Cardiac septum (tissue), 1 donor: ENCODE results near the gene PDCD1LG2. TPM values are rescaled to one million over a fixed set of nuclear protein-coding genes. Genes with fewer than 3 reads are reported as not detected.

Experiments
- DNase-seq: peaks from one replicate; pipeline ENCODE4 v3.0.0-alpha.2; 2020; ENCODE audit warnings: low spot score
- intact Hi-C: fragments of 100-400 bp; cut with DNase I; formaldehyde crosslinking; loops from one replicate; pipeline ENCODE4 v1.14.0; 2022
- total RNA-seq: library from RNA; stranded (reverse); fragmentation: NEBNext Ultra II Directional; extraction: Animal tissue kit (Norgen Biotek cat#: 25700); gene quantifications from one replicate; pipeline ENCODE4 v1.2.1, GENCODE V29; 2021
- donor health status: DM: no; HTN: no; CAD: no.

The PDCD1LG2 gene
- total RNA-seq, 1 donor from 2014 or later: 0.48 TPM

DNA sequence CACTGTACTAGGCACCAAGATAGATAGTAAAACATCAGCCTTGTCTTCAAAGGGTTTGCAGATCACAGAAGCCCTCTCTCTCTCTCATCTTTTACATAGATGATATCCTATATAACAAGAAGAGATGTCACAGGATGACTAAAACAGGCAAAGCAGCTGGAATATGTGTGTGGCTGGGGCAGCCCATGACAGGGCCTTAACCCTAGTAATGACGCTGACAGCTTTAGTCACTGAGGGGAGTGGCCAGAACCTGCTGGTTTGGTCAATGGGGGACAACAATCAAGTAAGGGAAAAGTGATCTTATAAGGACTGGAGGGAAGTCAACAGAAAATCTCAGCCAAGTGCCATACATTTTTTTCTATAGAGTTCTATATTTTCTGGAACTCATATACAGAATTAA, 76.7 kb downstream of the PDCD1LG2 start:
- intact Hi-C loops: no loop called here
- no peak for DNase-seq

DNA sequence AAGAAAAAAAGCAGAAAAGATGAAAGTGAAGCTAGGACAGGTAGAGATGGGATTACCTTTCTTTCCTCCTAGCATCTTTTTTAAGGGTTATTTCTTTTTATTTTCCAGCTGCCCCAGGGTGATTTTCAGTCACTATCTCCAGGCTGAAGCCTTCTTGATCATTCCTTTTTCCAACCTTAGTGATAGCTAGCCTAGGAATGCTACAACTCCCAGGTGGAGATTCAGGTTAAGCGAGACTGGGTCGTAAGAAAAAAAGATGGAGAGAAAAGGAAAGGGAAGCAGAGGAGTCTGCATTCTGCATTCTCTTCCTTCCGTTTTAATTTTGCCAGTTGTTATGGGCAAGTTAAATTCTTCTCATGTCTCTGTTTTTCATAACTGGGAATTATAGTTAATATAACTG, 81.9 kb downstream of the PDCD1LG2 start:
- intact Hi-C loops: loop anchor here (2.0 kb wide), 1 partner anchor 407 kb away; the partner anchor contains the start of gene INSL6

DNA sequence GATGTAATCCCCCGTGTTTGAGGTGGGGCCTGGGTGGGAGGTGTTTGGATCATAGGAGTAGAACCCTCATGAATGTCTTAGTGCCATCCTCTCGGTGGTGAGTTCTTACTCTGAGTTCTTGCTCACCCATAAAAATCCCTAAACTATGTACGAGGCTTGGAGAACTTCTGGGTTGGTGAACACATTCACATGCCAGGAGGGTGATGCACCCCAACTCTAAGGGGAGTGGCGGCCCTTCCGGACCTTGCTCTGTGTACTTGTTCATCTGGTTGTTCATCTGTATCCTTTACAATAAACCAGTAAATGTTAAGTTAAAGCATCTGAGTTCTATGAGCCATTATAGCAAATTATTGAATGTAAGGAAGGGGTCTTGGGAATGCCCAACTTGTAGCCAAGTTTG, 82.6 kb downstream of the PDCD1LG2 start:
- DNase-seq: no peak
- intact Hi-C loops: loop anchor here (2.0 kb wide), 1 partner anchor 408 kb away; the partner anchor contains the start of gene INSL6

More for the DNA sequence above, 81.9 kb downstream of the PDCD1LG2 start:
- DNase-seq: no peak

DNA sequence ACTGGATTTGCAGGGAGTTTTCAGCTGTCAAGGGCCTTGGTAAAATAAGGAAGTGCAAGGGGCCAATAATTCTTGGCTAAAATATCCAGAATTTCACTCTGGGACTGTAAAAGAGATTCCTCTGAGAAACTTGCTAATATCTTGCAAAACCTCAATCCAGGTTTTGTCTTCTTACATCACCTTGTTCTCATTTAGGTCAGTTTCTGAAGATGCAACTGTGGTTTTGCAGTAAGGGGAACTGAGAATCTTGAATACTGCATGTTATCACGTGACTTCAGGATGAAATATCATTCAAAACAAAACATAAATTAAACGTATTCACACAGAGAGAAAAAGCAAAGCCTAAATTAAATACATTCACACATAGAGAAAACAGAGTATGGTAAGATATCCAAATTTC, 83.6 kb downstream of the PDCD1LG2 start:
- intact Hi-C loops: loop anchor here (2.0 kb wide), 1 partner anchor 409 kb away; the partner anchor contains the start of gene INSL6
- no peak for DNase-seq

DNA sequence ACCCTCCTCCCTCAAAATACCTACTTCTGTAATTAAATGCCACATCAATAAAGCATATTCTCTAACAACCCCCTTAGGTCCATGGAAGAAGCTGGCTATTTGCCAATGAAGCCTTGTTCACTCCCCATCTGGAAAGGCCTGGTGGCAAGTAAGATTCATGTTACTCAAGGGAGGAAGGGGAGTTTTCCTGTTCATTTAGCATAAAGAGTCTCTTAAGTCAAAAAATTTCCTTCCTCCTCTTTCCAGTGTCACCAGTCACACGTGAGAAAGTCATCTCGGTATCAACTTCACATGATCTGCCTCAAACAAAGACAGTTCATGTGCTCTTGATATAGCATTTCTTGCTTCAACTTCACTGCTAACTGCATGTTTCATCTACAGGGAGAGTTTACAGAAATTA, 85.8 kb downstream of the PDCD1LG2 start:
- intact Hi-C loops: no loop called here
- no peak for DNase-seq

DNA sequence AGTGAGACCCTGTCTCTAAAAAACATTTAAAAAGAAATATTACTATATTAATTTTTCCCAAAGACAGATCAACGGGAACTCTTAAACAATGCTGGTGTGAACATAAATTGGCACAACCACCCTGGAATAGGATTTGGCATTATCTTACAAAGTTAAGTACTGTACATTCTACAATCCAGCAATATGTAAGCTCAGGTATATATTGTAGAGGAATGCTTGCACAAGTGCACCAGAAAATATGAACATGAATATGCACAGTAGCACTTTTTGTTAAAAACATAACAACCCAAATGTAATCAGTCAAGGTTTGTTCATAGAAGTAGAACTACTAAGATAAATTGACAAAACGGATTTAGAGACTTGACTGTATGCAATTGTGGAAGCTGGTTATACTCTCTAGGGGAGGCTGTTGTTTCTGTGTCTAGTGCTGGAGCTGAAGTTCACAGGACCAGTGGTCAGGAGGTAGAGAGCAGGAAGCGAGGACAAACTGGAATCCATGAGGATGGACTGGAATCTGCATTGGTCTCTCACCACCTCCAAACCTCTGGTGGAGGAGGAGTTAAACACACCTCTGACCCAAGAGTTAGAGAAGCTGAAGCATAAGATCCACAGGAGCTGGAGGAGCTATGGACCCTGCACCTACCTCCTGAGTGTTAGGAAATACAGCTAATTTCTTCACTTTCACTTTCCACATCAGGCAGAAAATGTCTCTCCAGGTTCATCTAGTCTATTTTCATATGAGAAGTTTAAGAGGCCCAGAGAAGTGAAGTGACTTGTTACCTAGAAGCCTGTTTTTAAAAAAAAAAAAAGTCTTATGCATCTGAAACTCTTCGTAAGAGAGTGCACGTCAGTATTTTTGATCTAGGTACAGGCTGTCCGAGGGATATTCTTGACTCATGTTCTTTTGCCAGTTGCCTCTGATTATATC, 98.2 kb downstream of the PDCD1LG2 start:
- intact Hi-C loops: loop anchor here (10.0 kb wide), 2 partner anchors 624 to 844 kb away; partner anchors contain the start of gene JAK2
- DNase-seq: no peak

DNA sequence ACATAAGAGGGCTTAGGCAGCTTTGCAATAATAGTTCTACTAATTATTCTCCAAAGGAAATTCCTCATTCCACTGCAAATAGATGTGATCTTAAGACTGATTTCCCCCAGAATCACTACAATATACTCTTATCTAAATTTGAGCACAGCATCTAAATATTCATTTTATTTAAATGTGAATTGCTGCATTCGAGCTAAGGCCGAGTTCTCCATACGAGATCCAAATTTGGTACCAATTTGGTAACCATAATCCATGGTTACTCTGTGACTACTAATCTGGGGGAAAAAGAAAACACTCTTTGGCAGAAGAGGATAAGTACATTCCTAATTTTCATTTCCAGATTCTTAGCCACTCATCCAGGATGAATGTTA, 98.9 kb downstream of the PDCD1LG2 start:
- intact Hi-C loops: loop anchor here (10.0 kb wide), 2 partner anchors 624 to 844 kb away; partner anchors contain the start of gene JAK2
- no peak for DNase-seq

DNA sequence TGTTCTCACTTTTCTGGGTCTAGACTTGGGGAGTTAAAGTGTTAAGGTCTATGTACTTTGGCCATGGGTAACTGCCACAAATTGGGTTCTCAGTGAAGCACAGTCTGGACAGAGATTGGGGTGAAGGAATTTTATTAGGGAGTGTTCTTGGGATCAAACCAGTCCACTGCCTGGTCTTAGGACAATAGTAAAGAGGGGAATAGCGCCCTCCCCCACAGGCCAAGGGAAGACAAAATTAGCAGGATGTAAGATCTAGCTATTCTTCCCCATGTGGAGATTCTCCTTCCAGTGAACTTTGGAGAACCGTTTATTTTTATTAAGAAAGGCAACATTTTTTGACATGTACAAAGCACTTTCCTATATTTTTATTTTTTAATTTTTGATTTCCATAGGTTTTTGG, 100.2 kb downstream of the PDCD1LG2 start:
- intact Hi-C loops: no loop called here
- no peak for DNase-seq

DNA sequence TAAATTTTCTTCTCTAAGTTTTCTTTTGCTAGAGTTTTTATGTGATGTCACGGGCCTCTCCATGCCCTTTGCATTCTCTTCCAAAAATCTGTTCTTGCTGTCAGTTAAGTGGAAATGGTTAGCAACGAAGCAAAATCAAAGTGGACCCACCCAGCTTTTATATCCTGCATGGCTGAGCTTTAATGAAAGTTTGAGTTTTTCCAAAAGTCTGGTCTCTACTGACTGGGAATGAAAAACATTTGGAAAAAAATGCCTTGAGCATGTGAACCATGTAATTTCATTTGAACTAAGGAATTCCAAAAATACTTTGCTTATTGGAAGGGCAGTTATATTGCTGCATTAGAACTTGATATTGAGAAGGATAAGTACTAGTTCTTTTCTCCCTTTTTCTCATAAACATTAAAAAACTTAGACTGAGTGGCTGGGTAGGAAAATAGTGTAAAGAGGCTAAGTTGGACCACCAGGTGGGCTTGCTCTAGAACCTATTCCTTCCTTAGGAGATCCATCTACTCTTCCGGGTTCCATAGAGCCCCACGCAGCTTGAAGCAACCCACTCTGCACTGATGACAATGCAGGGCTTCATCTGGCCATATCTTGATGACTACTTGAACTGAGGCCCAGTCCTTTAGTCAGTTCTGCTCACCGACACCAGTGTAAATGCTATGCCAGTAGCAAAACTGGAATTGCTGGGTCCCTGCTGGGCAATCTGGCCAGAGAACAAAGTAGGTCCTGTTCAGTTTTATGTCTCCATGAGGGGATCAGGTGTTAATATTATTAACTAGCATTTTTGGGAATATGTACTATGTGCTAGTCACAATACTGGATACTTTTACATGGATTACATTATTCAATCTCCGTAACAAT, 101.2 kb downstream of the PDCD1LG2 start:
- intact Hi-C loops: no loop called here
- no peak for DNase-seq

DNA sequence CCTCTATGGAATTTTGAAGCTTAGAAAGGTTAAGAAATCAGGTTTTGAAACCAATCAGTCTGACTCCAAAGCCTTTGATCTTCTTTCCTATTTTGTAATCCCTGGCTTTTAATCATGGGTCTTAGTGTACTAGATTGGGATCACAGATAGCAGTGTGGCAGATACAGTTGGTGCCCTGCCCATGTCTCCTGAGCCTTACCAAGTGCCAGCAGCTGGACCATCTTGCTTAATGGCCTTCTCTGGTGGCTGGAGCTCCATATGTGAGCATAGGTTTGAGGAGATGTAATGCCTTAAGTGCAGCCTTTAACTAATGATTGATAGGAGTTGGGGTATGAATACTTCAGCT, 101.8 kb downstream of the PDCD1LG2 start:
- DNase-seq: no peak
- intact Hi-C loops: no loop called here

DNA sequence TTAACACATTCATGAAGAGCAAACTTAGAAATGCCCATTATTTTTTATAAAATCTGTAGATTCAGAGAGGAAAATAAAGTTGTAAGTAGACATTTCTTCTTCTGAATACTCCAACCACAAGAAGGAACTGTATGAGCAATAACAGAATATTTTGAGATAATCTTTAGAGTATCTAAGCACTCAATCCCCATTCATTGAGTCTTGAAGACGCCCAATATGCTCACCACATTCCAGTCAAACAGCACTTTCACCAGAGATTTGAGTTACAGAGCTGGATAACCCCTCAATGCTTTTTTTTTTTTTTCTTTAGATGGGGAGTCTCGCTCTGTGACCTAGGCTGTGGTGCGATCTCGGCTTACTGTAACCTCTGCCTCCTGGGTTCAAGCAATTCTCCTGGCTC, 103.9 kb downstream of the PDCD1LG2 start:
- DNase-seq: no peak
- intact Hi-C loops: no loop called here

DNA sequence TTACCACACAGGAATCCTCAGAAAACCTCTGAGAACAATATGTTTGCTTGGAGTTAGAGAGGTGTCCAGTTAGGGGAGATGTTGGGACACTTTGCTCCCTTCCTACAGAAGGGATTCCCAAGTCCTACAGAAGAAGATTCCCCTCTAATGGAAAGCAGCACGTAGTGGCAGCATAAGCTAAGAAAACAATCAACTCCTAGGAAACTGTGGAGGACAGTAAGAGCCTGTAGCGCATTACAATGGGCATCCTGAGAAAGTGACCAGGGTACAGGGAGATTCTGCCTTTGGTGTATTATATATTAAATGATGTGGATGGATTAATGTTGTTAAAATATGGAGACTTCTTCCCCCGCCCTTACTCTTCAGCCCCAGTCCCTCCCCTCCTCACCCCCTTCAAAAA, 104.7 kb downstream of the PDCD1LG2 start:
- intact Hi-C loops: no loop called here
- DNase-seq: no peak

DNA sequence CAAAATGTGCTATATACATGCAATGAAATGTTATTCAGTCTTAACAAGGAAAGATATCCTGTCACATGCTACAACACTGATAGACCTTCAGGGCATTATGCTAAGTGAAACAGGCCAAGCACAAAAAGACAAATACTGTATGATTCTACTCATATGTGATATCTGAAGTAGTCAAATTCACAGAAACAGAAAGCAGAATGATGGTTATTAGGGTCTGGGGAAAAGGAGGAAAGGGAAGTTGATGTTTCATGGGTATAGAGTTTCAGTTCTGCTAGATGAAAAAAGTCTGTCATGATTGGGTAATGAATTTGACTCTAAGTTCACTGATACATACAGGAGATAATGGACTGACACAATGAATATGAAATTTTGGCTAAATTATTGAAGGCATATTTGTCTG, 107.4 kb downstream of the PDCD1LG2 start:
- no peak for DNase-seq
- intact Hi-C loops: no loop called here

DNA sequence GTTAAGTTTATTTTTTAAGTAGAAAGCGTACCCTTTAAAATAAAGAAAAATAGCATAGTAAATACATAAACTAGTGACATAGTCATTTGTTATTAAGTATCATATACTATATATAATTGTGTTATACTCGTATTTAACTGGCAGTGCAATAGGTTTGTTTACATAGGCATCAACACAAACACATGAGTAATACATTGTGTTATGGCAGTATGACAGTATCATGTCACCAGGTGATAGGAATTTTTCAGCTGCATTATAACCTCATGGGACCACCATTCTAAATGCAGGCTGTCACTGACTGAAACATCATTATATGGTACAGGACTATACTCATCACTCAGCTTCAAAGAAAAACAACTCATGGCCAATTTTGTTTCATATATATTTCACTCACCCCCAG, 110.2 kb downstream of the PDCD1LG2 start:
- intact Hi-C loops: no loop called here
- no peak for DNase-seq

Other genes with a start within 250 kb of the PDCD1LG2 start
- gene RLN2, start 205.8 kb upstream of the PDCD1LG2 start, total RNA-seq: 0.35 TPM
- gene RLN1, start 170.7 kb upstream of the PDCD1LG2 start, total RNA-seq: 0.32 TPM
- gene PLGRKT, start 72.6 kb upstream of the PDCD1LG2 start, total RNA-seq: 28.9 TPM
- gene CD274, start 60.0 kb upstream of the PDCD1LG2 start, total RNA-seq: 17.9 TPM
- 9.3 TPM for gene RIC1, start 118.6 kb downstream of the PDCD1LG2 start, total RNA-seq